Neural cell (in vitro differentiated cells): ENCODE data around the gene ODC1. TPM values are rescaled to one million over a fixed set of nuclear protein-coding genes. Genes with fewer than 3 reads are reported as not detected.

Source experiments
- H2AFZ ChIP-seq: fragments of 200-600, 300-800 bp; sonication (generic), shearing (Covaris generic); 2 replicates; pipeline ENCODE4 v1.6.0; 2014; ENCODE audit warnings: low read depth, mild to moderate bottlenecking, antibody characterized with exemption, low read length, moderate library complexity
- H3F3A ChIP-seq: fragments of 200-600 bp; shearing (Covaris generic); 2 replicates; pipeline ENCODE4 v1.6.1; 2016; ENCODE audit warnings: mild to moderate bottlenecking, moderate library complexity, mixed read lengths, antibody characterized with exemption, low read length; ENCODE audit not compliant: insufficient read depth, poor library complexity, severe bottlenecking
- H3K27ac ChIP-seq: fragments of 200-600, 300-800 bp; sonication (generic), shearing (Covaris generic); 2 replicates; pipeline ENCODE4 v1.5.1; 2014; ENCODE audit warnings: mild to moderate bottlenecking, low read length, moderate library complexity
- H3K27me3 ChIP-seq: fragments of 300-800, 200-600 bp; sonication (generic), shearing (Covaris generic); 2 replicates; pipeline ENCODE4 v1.6.0; 2014; ENCODE audit warnings: mild to moderate bottlenecking, low read depth, low read length, moderate library complexity; ENCODE audit not compliant: insufficient read depth
- H3K36me3 ChIP-seq: fragments of 300-800, 200-600 bp; sonication (generic), shearing (Covaris generic); 2 replicates; pipeline ENCODE4 v1.5.1; 2014; ENCODE audit warnings: mild to moderate bottlenecking, antibody characterized with exemption, low read length, moderate library complexity; ENCODE audit not compliant: insufficient read depth
- H3K4me2 ChIP-seq: fragments of 300-800, 200-600 bp; sonication (generic), shearing (Covaris generic); 2 replicates; pipeline ENCODE4 v1.6.0; 2014; ENCODE audit warnings: mild to moderate bottlenecking, low read length
- H3K4me3 ChIP-seq: fragments of 300-800, 200-600 bp; sonication (generic), shearing (Covaris generic); 2 replicates; pipeline ENCODE4 v1.5.1; 2014; ENCODE audit warnings: mild to moderate bottlenecking, low read length, moderate library complexity
- H3K79me2 ChIP-seq: fragments of 200-600 bp; shearing (Covaris generic); replicated peaks from 2 replicates; pipeline ENCODE4 v1.6.0; 2014; ENCODE audit warnings: mild to moderate bottlenecking, low read length, moderate library complexity; ENCODE audit not compliant: insufficient read depth
- H3K9ac ChIP-seq: fragments of 300-800, 200-600 bp; sonication (generic), shearing (Covaris generic); 2 replicates; pipeline ENCODE4 v1.6.1; 2016; ENCODE audit warnings: mild to moderate bottlenecking, low read length, mixed read lengths
- H3K9me2 ChIP-seq: fragments of 200-600 bp; shearing (Covaris generic); 2 replicates; pipeline ENCODE4 v1.6.1; 2016; ENCODE audit warnings: mild to moderate bottlenecking, low read length, mixed read lengths; ENCODE audit not compliant: insufficient read depth
- H3K9me3 ChIP-seq: fragments of 200-600, 300-800 bp; sonication (generic), shearing (Covaris generic); 2 replicates; pipeline ENCODE4 v1.6.1; 2016; ENCODE audit warnings: mild to moderate bottlenecking, mixed run types, low read length, moderate library complexity, mixed read lengths
- H4K20me1 ChIP-seq: fragments of 200-600 bp; shearing (Covaris generic); 2 replicates; pipeline ENCODE4 v1.6.1; 2016; ENCODE audit warnings: mild to moderate bottlenecking, mixed run types; ENCODE audit not compliant: insufficient read depth
- MXI1 ChIP-seq: fragments of 450-650 bp; conservative IDR thresholded peaks from 2 replicates; pipeline ENCODE4 v1.6.1; 2014; ENCODE audit warnings: antibody characterized with exemption, mild to moderate bottlenecking; ENCODE audit not compliant: poor library complexity, severe bottlenecking
- SMC3 ChIP-seq: fragments of 450-650 bp; conservative IDR thresholded peaks from 2 replicates; pipeline ENCODE4 v1.6.1; 2014; ENCODE audit warnings: antibody characterized with exemption, mild to moderate bottlenecking, moderate library complexity; ENCODE audit not compliant: poor library complexity
- polyA plus RNA-seq: library from polyadenylated mRNA; depleted of rRNA; stranded (reverse); fragments of >200 nt; gene quantifications from 2 replicates; pipeline ENCODE4 v1.2.3, GENCODE V29; 2014
- TF ChIP-seq, protein P1 (sequence below): IDR thresholded peaks from 2 replicates; pipeline ENCODE4 v1.6.1; 2012; ENCODE audit warnings: borderline replicate concordance

Gene ODC1
- polyA plus RNA-seq, 1 donor from 2014 or later = 1,107 TPM

DNA sequence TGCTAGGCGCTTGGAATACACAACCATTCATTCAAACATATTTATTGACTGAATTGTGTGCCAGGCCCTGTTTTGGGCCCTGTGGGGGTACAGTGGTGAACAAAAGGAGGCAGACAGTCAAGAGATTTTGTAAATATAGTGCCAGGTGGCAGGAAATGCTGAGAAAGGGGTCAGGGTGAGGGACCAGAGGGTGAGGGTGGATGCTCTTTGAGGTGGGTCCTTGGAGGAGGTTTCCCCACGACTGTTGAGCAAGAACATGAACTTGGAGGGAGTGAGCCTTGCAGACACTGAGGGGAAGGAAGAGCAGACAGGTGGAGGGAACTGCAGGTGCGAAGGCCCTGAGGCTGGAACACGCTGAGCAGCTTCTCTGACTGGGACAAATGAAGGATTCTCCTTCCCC, 40.7 kb downstream of the ODC1 start:
- Histone ChIP-seq H3K79me2 (no peaks in the 10 kb centered on the region), H3K9ac (no peak overlapping the region), H3K9me3 (no peaks in the 10 kb centered on the region), H3K4me3 (no peak overlapping the region), H3F3A (no peaks in the 10 kb centered on the region), H4K20me1 (no peaks in the 10 kb centered on the region), H3K4me2 (no peak overlapping the region), H3K27me3 (no peaks in the 10 kb centered on the region), H2AFZ (no peak overlapping the region), H3K27ac (no peak overlapping the region), H3K36me3 (no peaks in the 10 kb centered on the region), H3K9me2 (no peaks in the 10 kb centered on the region)
- TF ChIP-seq MXI1 = no peak

DNA sequence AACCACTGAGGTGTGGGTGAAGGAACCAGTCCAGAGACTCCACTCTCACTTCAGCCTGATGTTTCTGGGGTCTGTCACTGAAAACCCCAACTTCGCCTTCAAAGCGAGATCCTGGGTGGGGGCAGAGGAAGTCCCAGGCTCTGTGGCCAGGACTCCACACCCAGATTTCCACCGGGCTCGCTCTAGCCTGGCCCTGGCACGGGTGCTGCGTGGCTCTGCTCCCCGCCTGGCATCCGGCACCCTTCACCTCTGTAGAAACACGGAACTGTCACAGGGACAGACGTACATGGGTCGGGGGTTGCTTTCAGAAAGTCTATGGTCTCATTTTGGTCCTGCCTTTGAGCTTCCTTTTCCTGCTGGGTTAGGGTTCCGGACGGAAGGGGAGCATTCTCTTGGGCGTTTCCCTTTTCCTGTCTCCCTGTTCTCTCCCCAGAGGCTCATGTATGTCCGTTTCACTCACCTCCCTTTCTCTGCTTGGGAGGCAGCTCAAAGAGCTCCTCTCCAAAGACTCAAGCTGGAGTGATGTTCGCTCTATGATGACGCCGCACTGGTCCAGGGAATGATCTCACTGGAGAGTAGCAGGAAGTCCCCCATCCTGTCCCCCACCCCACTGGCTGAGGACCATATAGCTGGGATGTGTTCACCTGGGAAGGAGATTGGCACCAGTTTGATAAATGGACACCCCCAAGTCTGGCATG, 41.5 kb downstream of the ODC1 start:
- no peak overlapping the region for H3K9ac ChIP-seq
- H3K36me3 ChIP-seq = no peaks in the 10 kb centered on the region
- no peaks in the 10 kb centered on the region for H3F3A ChIP-seq
- H2AFZ ChIP-seq = no peak overlapping the region
- TF ChIP-seq, protein P1, sequence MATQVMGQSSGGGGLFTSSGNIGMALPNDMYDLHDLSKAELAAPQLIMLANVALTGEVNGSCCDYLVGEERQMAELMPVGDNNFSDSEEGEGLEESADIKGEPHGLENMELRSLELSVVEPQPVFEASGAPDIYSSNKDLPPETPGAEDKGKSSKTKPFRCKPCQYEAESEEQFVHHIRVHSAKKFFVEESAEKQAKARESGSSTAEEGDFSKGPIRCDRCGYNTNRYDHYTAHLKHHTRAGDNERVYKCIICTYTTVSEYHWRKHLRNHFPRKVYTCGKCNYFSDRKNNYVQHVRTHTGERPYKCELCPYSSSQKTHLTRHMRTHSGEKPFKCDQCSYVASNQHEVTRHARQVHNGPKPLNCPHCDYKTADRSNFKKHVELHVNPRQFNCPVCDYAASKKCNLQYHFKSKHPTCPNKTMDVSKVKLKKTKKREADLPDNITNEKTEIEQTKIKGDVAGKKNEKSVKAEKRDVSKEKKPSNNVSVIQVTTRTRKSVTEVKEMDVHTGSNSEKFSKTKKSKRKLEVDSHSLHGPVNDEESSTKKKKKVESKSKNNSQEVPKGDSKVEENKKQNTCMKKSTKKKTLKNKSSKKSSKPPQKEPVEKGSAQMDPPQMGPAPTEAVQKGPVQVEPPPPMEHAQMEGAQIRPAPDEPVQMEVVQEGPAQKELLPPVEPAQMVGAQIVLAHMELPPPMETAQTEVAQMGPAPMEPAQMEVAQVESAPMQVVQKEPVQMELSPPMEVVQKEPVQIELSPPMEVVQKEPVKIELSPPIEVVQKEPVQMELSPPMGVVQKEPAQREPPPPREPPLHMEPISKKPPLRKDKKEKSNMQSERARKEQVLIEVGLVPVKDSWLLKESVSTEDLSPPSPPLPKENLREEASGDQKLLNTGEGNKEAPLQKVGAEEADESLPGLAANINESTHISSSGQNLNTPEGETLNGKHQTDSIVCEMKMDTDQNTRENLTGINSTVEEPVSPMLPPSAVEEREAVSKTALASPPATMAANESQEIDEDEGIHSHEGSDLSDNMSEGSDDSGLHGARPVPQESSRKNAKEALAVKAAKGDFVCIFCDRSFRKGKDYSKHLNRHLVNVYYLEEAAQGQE = no peak
- H3K27ac ChIP-seq = no peak overlapping the region
- no peak overlapping the region for H3K4me3 ChIP-seq
- no peak overlapping the region for H3K4me2 ChIP-seq
- H3K27me3 ChIP-seq = no peaks in the 10 kb centered on the region
- H3K9me2 ChIP-seq = no peaks in the 10 kb centered on the region
- no peaks in the 10 kb centered on the region for H3K79me2 ChIP-seq
- H4K20me1 ChIP-seq = no peaks in the 10 kb centered on the region
- no peaks in the 10 kb centered on the region for H3K9me3 ChIP-seq

DNA sequence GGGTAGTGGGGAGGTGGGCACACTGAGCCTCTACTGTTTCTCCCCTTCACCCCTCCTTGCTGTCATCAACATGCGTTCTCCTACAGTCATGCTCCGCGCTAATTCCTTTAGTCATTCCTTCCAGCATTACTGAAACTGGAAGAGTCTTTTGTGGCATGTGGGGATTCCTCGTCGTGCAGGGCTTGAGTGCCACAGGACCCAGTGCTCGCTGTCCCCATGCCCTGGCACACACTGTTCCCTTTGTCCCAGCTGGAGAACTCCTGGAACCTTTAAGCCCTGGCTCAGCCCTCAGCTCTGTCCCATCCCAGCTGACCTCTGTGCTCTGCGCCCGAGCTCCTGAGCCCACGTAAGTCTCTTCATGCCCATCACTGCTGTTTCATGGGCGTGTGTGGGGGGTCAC, 42.1 kb downstream of the ODC1 start:
- Histone ChIP-seq H3K9me3 (no peaks in the 10 kb centered on the region), H3F3A (no peaks in the 10 kb centered on the region), H3K4me2 (no peak overlapping the region), H4K20me1 (no peaks in the 10 kb centered on the region), H2AFZ (no peak overlapping the region), H3K36me3 (no peaks in the 10 kb centered on the region), H3K9ac (no peak overlapping the region), H3K27ac (no peak overlapping the region), H3K4me3 (no peak overlapping the region), H3K9me2 (no peaks in the 10 kb centered on the region), H3K27me3 (no peaks in the 10 kb centered on the region), H3K79me2 (no peaks in the 10 kb centered on the region)
- TF ChIP-seq, protein P1 = no peak
- no peak for TF ChIP-seq SMC3
